Mammary epithelial cell (primary cell): ENCODE results near the gene COL19A1.

Experiments used
- CTCF ChIP-seq, 2 donors: IDR thresholded peaks in 1 of 2; conservative IDR thresholded peaks in 1 of 2; 2 replicates each; pipeline ENCODE4 v1.5.1; 2011 to 2012; ENCODE audit warnings: inconsistent platforms in 2 of 2, low read length in 2 of 2, mild to moderate bottlenecking in 2 of 2, control low read depth in 1 of 2, low read depth in 1 of 2; ENCODE audit not compliant: insufficient read depth in 1 of 2; ENCODE audit errors: extremely low read depth in 1 of 2
- EZH2 ChIP-seq: IDR thresholded peaks from 2 replicates; pipeline ENCODE4 v1.6.1; 2012; ENCODE audit warnings: low read length, inconsistent platforms, borderline replicate concordance

GRCh38 chr6:70216767-70217166 lies 350.4 kb downstream of the COL19A1 start:
- no peak for TF ChIP-seq CTCF (conservative IDR thresholded peaks at IDR 0.05 in 1 of 2, IDR thresholded peaks at IDR 0.05 in 1 of 2; ENCODE audit: extremely low read depth in 1 of 2, insufficient read depth in 1 of 2, low read depth in 1 of 2, low read length in 2 of 2)
- no peak for TF ChIP-seq EZH2
